Stimulated activated CD4-positive, alpha-beta T cell treated with anti-CD3 and anti-CD28 coated beads, Interleukin-15, amount 100 ng/mL, for 1 hour (primary cell): ENCODE data around the gene SBNO1.
"Not testable (repeated sequence)": the region's sequence is repeated elsewhere in the genome, so short reads cannot be mapped to it uniquely, and the experiment has no call there.

Source experiments
- DNase-seq, 2 donors: peaks; one replicate each; pipeline ENCODE4 v3.0.0-alpha.2; 2020; ENCODE audit warnings: low read depth in 1 of 2, low spot score in 1 of 2

Gene SBNO1

DNA sequence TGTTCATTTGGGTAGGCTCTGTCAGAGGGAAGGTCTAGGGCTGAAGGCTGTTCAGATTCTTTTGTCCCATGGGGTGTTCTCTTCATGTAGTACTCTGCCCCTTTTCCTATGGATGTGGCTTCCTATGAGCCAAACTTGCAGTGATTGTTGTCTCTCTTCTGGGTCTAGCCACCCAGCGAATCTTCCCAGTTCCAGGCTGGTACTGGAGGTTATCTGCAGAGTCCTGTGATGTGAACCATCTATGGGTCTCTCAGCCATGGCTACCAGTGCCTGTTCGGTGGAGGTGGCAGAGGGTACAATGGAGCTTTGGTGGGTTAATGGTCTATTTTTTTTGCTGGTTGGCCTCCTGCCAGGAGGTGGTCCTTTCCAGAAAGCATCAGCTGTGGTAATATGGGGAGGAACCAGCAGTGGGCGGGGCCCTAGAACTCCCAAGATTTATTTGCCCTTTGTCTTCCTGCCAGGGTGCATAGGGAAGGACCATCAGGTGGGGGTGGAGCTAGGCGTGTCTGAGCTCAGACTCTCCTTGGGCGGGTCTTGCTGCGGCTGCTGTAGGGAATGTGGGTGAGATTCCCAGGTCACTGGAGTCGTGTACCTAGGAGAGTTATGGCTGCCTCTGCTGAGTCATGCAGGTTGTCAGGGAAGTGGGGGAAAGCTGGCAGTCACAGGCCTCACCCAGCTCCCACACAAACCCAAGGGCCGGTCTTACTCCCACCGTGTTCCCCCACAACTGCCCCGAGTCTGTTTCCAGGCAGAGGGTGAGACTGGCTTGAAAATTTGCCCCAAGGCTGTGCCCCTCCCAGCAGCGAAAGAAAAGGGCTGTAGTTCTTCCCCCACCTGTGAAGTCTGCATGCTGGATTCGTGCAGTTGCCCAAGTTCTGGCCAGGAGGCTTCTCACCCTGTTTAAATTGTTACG lies 113.9 kb downstream of the SBNO1 start:
- no peak for DNase-seq

DNA sequence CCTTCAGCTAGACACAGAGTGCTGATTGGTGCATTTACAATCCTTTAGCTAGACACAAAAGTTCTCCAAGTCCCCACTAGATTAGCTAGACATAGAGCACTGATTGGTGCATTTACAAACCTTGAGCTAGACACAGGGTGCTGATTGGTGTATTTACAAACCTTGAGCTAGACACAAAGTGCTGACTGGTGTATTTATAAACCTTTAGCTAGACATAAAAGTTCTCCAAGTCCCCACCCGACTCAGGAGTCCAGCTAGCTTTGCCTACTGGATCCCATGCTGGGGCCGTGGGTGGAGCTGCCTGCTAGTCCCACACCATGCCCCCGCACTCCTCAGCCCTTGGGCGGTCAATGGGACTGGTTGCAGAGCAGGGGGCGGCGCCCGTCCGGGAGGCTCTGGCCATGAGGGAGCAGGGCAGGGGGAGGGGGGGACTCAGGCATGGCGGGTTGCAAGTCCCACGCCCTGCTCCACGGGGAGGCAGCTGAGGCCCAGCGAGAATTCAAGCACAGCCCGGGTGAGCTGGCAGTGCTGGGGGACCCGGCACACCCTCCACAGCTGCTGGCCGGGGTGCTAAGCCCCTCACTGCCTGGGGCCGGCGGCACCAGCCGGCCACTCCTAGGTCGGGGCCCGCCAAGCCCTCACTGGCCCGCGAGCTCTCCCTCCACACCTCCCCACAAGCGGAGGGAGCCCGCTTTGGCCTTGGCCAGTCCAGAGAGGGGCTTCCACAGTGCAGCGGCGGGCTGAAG lies 115.5 kb downstream of the SBNO1 start:
- not testable (repeated sequence) for DNase-seq

DNA sequence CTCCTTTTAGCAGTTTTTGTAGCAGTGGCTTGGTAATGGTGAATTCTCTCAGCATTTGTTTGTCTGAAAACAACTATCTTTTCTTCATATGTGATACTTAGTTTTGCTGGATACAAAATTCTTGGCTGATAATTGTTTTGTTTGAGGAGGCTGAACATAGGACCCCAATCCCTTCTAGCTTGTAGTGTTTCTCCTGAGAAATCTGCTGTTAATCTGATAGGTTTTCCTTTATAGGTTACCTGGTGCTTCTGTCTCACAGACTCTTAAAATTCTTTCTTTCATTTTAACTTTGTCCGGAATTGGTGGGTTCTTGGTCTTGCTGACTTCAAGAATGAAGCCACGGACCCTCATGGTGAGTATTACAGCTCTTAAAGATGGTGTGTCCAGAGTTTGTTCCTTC lies 116.5 kb downstream of the SBNO1 start:
- not testable (repeated sequence) for DNase-seq

DNA sequence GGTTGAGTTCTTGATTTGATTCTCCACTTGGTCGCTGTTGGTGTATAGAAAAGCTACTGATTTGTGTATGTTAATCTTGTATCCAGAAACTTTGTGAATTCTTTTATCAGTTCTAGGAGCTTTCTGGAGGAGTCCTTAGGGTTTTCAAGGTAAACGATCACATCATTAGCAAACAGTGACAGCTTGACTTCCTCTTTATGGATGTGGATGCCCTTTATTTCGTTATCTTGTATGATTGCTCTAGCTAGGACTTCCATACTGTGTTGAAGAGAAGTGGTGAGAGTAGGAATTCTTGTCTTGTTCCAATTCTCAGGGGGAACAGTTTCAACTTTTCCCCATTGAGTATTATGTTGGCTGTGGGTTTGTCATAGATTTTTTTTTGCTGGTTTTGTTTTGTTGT lies 119.0 kb downstream of the SBNO1 start:
- no peak for DNase-seq

DNA sequence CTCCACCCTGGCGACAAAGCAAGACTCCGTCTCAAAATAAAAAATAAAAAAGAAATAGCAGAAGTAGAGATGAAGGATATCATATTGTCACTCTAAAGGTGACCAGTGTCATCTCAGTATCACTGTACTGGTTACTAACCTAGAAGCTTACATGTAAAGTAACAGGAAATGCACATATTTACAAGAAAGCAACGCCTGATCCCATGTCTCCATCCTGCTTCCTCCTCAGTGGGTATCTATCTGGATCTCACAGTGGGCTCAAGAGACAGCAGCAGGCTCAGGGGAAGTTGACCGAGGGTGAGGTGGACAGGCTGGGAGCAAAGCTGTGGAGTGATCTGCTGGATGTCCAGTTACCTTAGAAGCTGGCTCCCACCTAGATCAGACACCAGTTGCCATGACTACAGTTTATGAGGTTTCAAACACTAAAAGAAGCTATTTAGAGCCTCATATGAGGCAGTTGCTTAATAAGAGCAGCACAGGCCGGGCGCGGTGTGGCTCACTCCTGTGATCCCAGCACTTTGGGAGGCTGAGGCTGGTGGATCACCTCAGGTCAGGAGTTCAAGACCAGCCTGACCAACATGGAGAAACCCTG lies 120.9 kb downstream of the SBNO1 start:
- no peak for DNase-seq

DNA sequence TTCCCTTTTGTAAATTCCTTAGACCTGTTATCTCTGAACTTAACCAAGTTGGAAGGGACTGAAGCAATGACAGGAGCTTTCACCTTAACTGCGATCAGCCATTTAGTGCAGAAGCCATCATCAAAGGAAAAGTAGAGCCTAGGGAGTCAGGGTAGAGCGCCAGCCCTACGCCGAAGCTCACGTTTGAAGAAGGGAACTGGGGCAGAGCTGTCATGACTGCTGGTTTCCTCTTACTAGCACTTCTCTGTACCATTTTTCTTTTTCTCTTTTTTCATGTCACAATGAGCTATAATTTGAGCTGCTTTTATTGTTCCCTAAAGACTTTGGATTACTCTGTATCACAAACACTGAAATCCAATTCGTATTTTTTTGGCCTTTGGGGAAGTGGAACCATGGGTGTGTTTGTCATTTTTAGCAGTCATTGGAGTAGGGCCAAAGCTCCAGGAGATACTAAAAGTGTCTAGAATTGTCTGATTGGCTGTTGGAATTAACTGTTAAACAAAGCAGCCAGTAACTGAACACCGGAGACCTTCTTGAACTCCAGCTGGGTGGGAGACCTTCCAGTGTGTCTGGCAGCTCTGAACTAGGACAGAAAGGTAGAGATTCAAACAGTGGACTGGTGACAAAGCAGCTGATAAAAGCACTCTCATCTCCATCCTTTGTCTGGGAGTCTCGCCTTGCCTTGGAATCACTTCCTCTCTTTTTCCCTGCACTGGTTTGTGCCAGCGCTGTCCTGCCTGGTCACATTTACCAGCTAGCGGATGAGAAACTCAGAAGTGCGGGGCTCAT lies 122.3 kb downstream of the SBNO1 start:
- DNase-seq = no peak
